HepG2 (cell line): ENCODE measurements around the gene TOPORS. TPM values are rescaled to one million over a fixed set of nuclear protein-coding genes. Genes with fewer than 3 reads are reported as not detected.
A peak's percentile ranks its signal among the peaks of the same experiment; 100 is the strongest.

ENCODE experiments used
- ATAC-seq: fragments of 200-7000 bp; cut with Tn5 transposase; 3 replicates; pipeline ENCODE4 v1.9.1; 2020; ENCODE audit warnings: mild to moderate bottlenecking, moderate library complexity
- BruUV-seq: library from RNA; stranded (reverse); fragments of 400-500 nt; replicated peaks from 2 replicates; lab custom pipeline; 2021; lab: Mats Ljungman, UMichigan
- CTCF ChIA-PET: fragments of 300-600 bp; formaldehyde crosslinking; extraction: SDS; loops from one replicate; lab custom pipeline; 2021; ENCODE audit warnings: low total read pairs, inconsistent platforms, low intra/inter-chr PET ratio; lab: Yijun Ruan, JAX
- POLR2A ChIA-PET: fragments of 350-600 bp; sonication (Branson Sonifier 250); formaldehyde crosslinking; loops from one replicate; lab custom pipeline; 2020; ENCODE audit warnings: antibody characterized with exemption, inconsistent platforms; lab: Yijun Ruan, JAX
- DNase-seq: peaks from one replicate; pipeline ENCODE4 v3.0.0-alpha.2; 2015; ENCODE audit warnings: low spot score
- FAIRE-seq: peaks from 3 replicates; lab custom pipeline; 2011; peaks lifted over from hg19 to GRCh38; lab: Jason Lieb, UNC
- H2AFZ ChIP-seq: one replicate; pipeline ENCODE4 v1.6.1; 2011; ENCODE audit warnings: low read length, inconsistent platforms
- H3K27ac ChIP-seq: fragments of 300-600 bp; 3 replicates; pipeline ENCODE4 v1.8.0; 2011; ENCODE audit warnings: mixed run types, mild to moderate bottlenecking, mixed read lengths, low read length, inconsistent platforms; ENCODE audit not compliant: insufficient read depth; ENCODE audit errors: extremely low read length
- H3K27me3 ChIP-seq, 2 experiments: fragments of 200-600 bp in 1 of 2; 2 replicates in 1 of 2; 3 replicates in 1 of 2; pipeline versions ENCODE4 v1.6.0 to v1.8.0; 2011; ENCODE audit warnings: low read length in 2 of 2, mild to moderate bottlenecking in 2 of 2, moderate library complexity in 2 of 2, inconsistent platforms in 1 of 2; ENCODE audit not compliant: insufficient read depth in 2 of 2, control insufficient read depth in 1 of 2
- H3K36me3 ChIP-seq, 2 experiments: fragments of 200-600 bp in 1 of 2; replicated peaks in 1 of 2; 2 replicates in 1 of 2; 3 replicates in 1 of 2; pipeline versions ENCODE4 v1.5.1 to v1.8.0; 2011; ENCODE audit warnings: low read length in 2 of 2, inconsistent platforms in 1 of 2; ENCODE audit not compliant: insufficient read depth in 2 of 2, control insufficient read depth in 1 of 2
- H3K4me1 ChIP-seq: 2 replicates; pipeline ENCODE4 v1.5.1; 2012; ENCODE audit warnings: low read length, inconsistent platforms; ENCODE audit not compliant: insufficient read depth
- H3K4me2 ChIP-seq: 2 replicates; pipeline ENCODE4 v1.6.0; 2011; ENCODE audit warnings: low read depth, low read length, inconsistent platforms
- H3K4me3 ChIP-seq, 3 experiments: fragments of 200-600 bp in 1 of 3; sonication (generic), shearing (Covaris generic) in 1 of 3; replicated peaks in 1 of 3; 2 replicates each; pipeline ENCODE4 v1.5.1; 2011 to 2016; ENCODE audit warnings: low read length in 3 of 3, inconsistent platforms in 2 of 3, low read depth in 2 of 3, mild to moderate bottlenecking in 2 of 3, control low read depth in 1 of 3, mixed read lengths in 1 of 3; ENCODE audit not compliant: insufficient read depth in 1 of 3
- H3K79me2 ChIP-seq: one replicate; pipeline ENCODE4 v1.6.1; 2011; ENCODE audit warnings: low read length, inconsistent platforms; ENCODE audit not compliant: insufficient read depth
- H3K9ac ChIP-seq: 2 replicates; pipeline ENCODE4 v1.6.0; 2011; ENCODE audit warnings: mild to moderate bottlenecking, low read depth, low read length, inconsistent platforms; ENCODE audit not compliant: insufficient read depth
- H3K9me3 ChIP-seq: 2 replicates; pipeline ENCODE4 v1.5.1; 2012; ENCODE audit warnings: mild to moderate bottlenecking, low read length
- H4K20me1 ChIP-seq: 2 replicates; pipeline ENCODE4 v1.6.0; 2011; ENCODE audit warnings: inconsistent platforms, mild to moderate bottlenecking, low read length, moderate library complexity; ENCODE audit not compliant: insufficient read depth
- MTF2 ChIP-seq: sonication (generic); formaldehyde crosslinking; IDR thresholded peaks from 2 replicates; pipeline ENCODE4 v1.5.0; 2020; ENCODE audit warnings: missing genetic modification reagents, borderline replicate concordance
- ZMAT5 ChIP-seq: sonication (generic); formaldehyde crosslinking; IDR thresholded peaks from 2 replicates; pipeline ENCODE4 v1.5.0; 2020; ENCODE audit warnings: mild to moderate bottlenecking, low read depth, missing genetic modification reagents, borderline replicate concordance
- ZNF12 ChIP-seq: sonication (generic); formaldehyde crosslinking; IDR thresholded peaks from 2 replicates; pipeline ENCODE4 v1.5.0; 2020; ENCODE audit warnings: missing genetic modification reagents
- ZNF232 ChIP-seq: sonication (generic); formaldehyde crosslinking; IDR thresholded peaks from 2 replicates; pipeline ENCODE4 v1.4.0; 2020; ENCODE audit warnings: missing genetic modification reagents, borderline replicate concordance
- ZNF337 ChIP-seq: sonication (generic); formaldehyde crosslinking; IDR thresholded peaks from 2 replicates; pipeline ENCODE4 v1.5.1; 2020; ENCODE audit warnings: missing genetic modification reagents, low read depth, mild to moderate bottlenecking, borderline replicate concordance
- ZNF484 ChIP-seq: sonication (generic); formaldehyde crosslinking; IDR thresholded peaks from 2 replicates; pipeline ENCODE4 v1.5.1; 2020; ENCODE audit warnings: mild to moderate bottlenecking, low read depth, missing genetic modification reagents, borderline replicate concordance
- ZNF609 ChIP-seq: sonication (generic); formaldehyde crosslinking; IDR thresholded peaks from 2 replicates; pipeline ENCODE4 v1.4.0; 2020; ENCODE audit warnings: mild to moderate bottlenecking, missing genetic modification reagents, borderline replicate concordance
- ZNF687 ChIP-seq: sonication (generic); formaldehyde crosslinking; IDR thresholded peaks from 2 replicates; pipeline ENCODE4 v1.5.1; 2020; ENCODE audit warnings: mild to moderate bottlenecking, missing genetic modification reagents, moderate library complexity
- ZNF792 ChIP-seq: IDR thresholded peaks from 2 replicates; pipeline ENCODE4 v1.6.1; 2016
- WGBS: methylation state at CpG from one replicate; pipeline ENCODE4 v1.1.6; 2017; ENCODE audit warnings: low lambda C conversion rate; 5-methylcytosine and 5-hydroxymethylcytosine counted together
- in situ Hi-C: cut with HindIII; loops from 2 replicates; pipeline ENCODE4 v1.10.0; 2017; ENCODE audit warnings: low pct_unique_long_range_greater_than_20kb; ENCODE audit not compliant: extremely low pct_ligation_motif_present
- intact Hi-C: fragments of 100-400 bp; cut with micrococcal nuclease; formaldehyde crosslinking; loops from one replicate; pipeline ENCODE4 v1.10.0; 2022; ENCODE audit not compliant: unreplicated experiment
- polyA plus RNA-seq, 8 experiments: library from polyadenylated mRNA; depleted of rRNA in 3 of 8; stranded (reverse) in 7 of 8; unstranded in 1 of 8; fragments of >200 nt; fragmentation: Illumina TruSeq in 4 of 8; extraction: Trizol in 4 of 8; gene quantifications; 2 replicates each; pipeline versions ENCODE4 v1.2.1 to v1.2.3, GENCODE V29; 2011 to 2016; ENCODE audit warnings: low read depth in 4 of 8, missing spikeins in 1 of 8, mixed read lengths in 1 of 8; ENCODE audit not compliant: insufficient read depth in 1 of 8
- total RNA-seq, 5 experiments: library from RNA; depleted of rRNA; stranded (reverse); fragments of >200 nt; fragmentation: Illumina TruSeq; extraction: Trizol; gene quantifications; 2 replicates each; pipeline ENCODE4 v1.2.3, GENCODE V29; 2016; ENCODE audit warnings: low read depth in 1 of 5

TOPORS gene
- total and polyA plus RNA-seq, 2 of the 13 experiments (the other 11 are each of a cell fraction or from before 2014, with no cell fraction given), result 6.8 to 19.6 TPM

GRCh38 chr9:32502464-32502863 is 49.9 kb downstream of the TOPORS start:
- WGBS, result 83% methylated on average over 4 of the region's 4 CpGs
- TF ChIP-seq ZNF12, result peak; percentile 62; the same call in 1 of the 2 replicates
- TF ChIP-seq ZNF484 (CRISPR knock-in tag), result no peak
- Histone ChIP-seq H2AFZ (no peak overlapping the region), H3K36me3 (peaks cover 0 to 5% of the 10 kb centered on the region in 2 experiments; a peak in 1 of 5 replicates), H3K27me3 (no peaks in the 10 kb centered on the region), H3K9me3 (no peaks in the 10 kb centered on the region), H3K27ac (no peak overlapping the region), H3K4me1 (peaks cover 7% of the 10 kb centered on the region), H3K4me3 (no peak overlapping the region), H3K9ac (no peak overlapping the region), H4K20me1 (no peaks in the 10 kb centered on the region), H3K4me2 (no peak overlapping the region), H3K79me2 (no peaks in the 10 kb centered on the region)
- in situ Hi-C loops, result no loop called here
- BruUV-seq, result no TSS peak
- ChIA-PET CTCF (no interaction called here), POLR2A (interaction anchor here (1.1 kb wide), 1 partner anchor 48 kb away, joined by 4 read pairs; no protein-coding TSS in a partner anchor)
- intact Hi-C loops, result no loop called here
- ATAC-seq, result no peak
- FAIRE-seq, result no peak
- DNase-seq, result no peak

- in situ Hi-C loops, result no loop called here
- H4K20me1 ChIP-seq, result no peaks in the 10 kb centered on the region
- H3K9me3 ChIP-seq, result no peaks in the 10 kb centered on the region
- ChIA-PET CTCF (no interaction called here), POLR2A (no interaction called here)
- H3K4me1 ChIP-seq, result peaks cover 7% of the 10 kb centered on the region
- ATAC-seq (no peak), FAIRE-seq (no peak), DNase-seq (no peak)
- H3K79me2 ChIP-seq, result no peaks in the 10 kb centered on the region
- H3K4me2 ChIP-seq, result no peak overlapping the region
- no TSS peak for BruUV-seq
- no peak overlapping the region for H3K4me3 ChIP-seq
- 81% methylated on average over 1 of the region's 1 CpG for WGBS
- H3K9ac ChIP-seq, result no peak overlapping the region
- intact Hi-C loops, result no loop called here
- H3K27me3 ChIP-seq, result no peaks in the 10 kb centered on the region
- H2AFZ ChIP-seq, result no peak overlapping the region
- H3K27ac ChIP-seq, result no peak overlapping the region
- H3K36me3 ChIP-seq, result peaks cover 0 to 7% of the 10 kb centered on the region in 2 experiments; a peak in 1 of 5 replicates
- TF ChIP-seq ZMAT5 (CRISPR knock-in tag) (no peak), ZNF687 (CRISPR knock-in tag) (no peak), MTF2 (CRISPR knock-in tag) (no peak), ZNF609 (CRISPR knock-in tag) (no peak), ZNF232 (CRISPR knock-in tag) (no peak), ZNF792 (CRISPR knock-in tag) (no peak), ZNF337 (CRISPR knock-in tag) (no peak)
Observed at GRCh38 chr9:32501868-32502267, 50.5 kb downstream of the TOPORS start.
